H1 (cell line): ENCODE measurements around the gene GALK1.

Source experiments
- CREB1 ChIP-seq: IDR thresholded peaks from 2 replicates; pipeline ENCODE4 v1.6.1; 2012; ENCODE audit warnings: inconsistent platforms
- CTCF ChIP-seq, 3 experiments: IDR thresholded peaks; 1 replicate in 2 of 3; 2 replicates in 1 of 3; pipeline versions ENCODE4 v1.5.1 to v1.6.1; 2011; ENCODE audit warnings: low read length in 3 of 3, mild to moderate bottlenecking in 3 of 3, inconsistent platforms in 2 of 3, low read depth in 1 of 3, moderate library complexity in 1 of 3; ENCODE audit not compliant: insufficient read depth in 1 of 3; ENCODE audit errors: control extremely low read depth in 1 of 3
- GABPA ChIP-seq: IDR thresholded peaks from 2 replicates; pipeline ENCODE4 v1.6.1; 2011; ENCODE audit warnings: mild to moderate bottlenecking, low read length, moderate library complexity, borderline replicate concordance; ENCODE audit not compliant: insufficient read depth
- JUND ChIP-seq: IDR thresholded peaks from 2 replicates; pipeline ENCODE4 v1.6.1; 2011; ENCODE audit warnings: mild to moderate bottlenecking, improper control_type of control experiment, low read length
- NRF1 ChIP-seq: IDR thresholded peaks from 2 replicates; pipeline ENCODE4 v1.6.1; 2011; ENCODE audit warnings: mild to moderate bottlenecking, low read depth, low read length, improper control_type of control experiment
- POLR2A ChIP-seq, 2 experiments: IDR thresholded peaks; 1 replicate in 1 of 2; 2 replicates in 1 of 2; pipeline ENCODE4 v1.6.1; 2011; ENCODE audit warnings: low read depth in 2 of 2, low read length in 2 of 2, mild to moderate bottlenecking in 2 of 2; ENCODE audit errors: control extremely low read depth in 1 of 2
- POLR2AphosphoS5 ChIP-seq: IDR thresholded peaks from 2 replicates; pipeline ENCODE4 v1.6.1; 2011; ENCODE audit warnings: low read depth, low read length
- RFX5 ChIP-seq: IDR thresholded peaks from 2 replicates; pipeline ENCODE4 v1.6.1; 2011; ENCODE audit warnings: low read depth, low read length, improper control_type of control experiment, borderline replicate concordance
- SIN3A ChIP-seq, 2 experiments: IDR thresholded peaks in 1 of 2; conservative IDR thresholded peaks in 1 of 2; 2 replicates each; pipeline ENCODE4 v1.6.1; 2011 to 2012; ENCODE audit warnings: low read length in 2 of 2, improper control_type of control experiment in 1 of 2, low read depth in 1 of 2, mild to moderate bottlenecking in 1 of 2
- SP2 ChIP-seq: IDR thresholded peaks from 2 replicates; pipeline ENCODE4 v1.6.1; 2012; ENCODE audit warnings: mild to moderate bottlenecking, low read length, inconsistent platforms
- SP4 ChIP-seq: IDR thresholded peaks from 2 replicates; pipeline ENCODE4 v1.6.1; 2012; ENCODE audit warnings: low read length, inconsistent platforms
- TBP ChIP-seq: IDR thresholded peaks from 2 replicates; pipeline ENCODE4 v1.6.1; 2011; ENCODE audit warnings: low read depth, low read length, improper control_type of control experiment

DNA sequence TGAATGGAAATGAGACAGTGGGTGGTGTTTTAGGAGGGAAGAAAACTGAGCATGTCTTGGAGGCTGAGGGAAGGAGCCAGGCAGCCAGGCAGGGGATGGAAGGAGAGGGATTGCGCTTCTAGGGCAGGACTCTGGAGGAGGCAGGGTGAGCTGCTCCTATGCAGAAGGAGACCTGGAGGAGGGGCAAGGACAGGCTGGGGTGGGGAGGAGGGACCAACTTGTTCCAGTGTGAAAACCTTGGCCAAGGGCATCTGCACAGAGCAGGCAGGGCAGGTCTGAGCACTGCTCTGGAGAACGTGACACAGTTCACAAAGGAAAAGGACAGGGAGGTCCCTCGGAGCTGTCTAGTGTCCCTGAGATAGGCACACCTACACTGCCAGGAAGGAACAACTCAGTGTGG is 5.5 kb downstream of the GALK1 start:
- TF ChIP-seq JUND (no peak), SP4 (no peak), CTCF (IDR thresholded peaks at IDR 0.05; ENCODE audit: control extremely low read depth in 1 of 3, insufficient read depth in 1 of 3, low read depth in 1 of 3, low read length in 3 of 3) (no peak), TBP (no peak), SIN3A (conservative IDR thresholded peaks at IDR 0.05 in 1 of 2, IDR thresholded peaks at IDR 0.05 in 1 of 2; ENCODE audit: low read depth in 1 of 2, low read length in 2 of 2) (no peak), GABPA (no peak), SP2 (no peak), NRF1 (no peak), POLR2AphosphoS5 (no peak), POLR2A (IDR thresholded peaks at IDR 0.05; ENCODE audit: control extremely low read depth in 1 of 2, low read depth in 2 of 2, low read length in 2 of 2) (no peak), RFX5 (no peak), CREB1 (no peak)
